ENCODE results near the gene ARGFX.
"Not testable (repeated sequence)": the region's sequence is repeated elsewhere in the genome, so short reads cannot be mapped to it uniquely, and the experiment has no call there.

The ARGFX gene

DNA sequence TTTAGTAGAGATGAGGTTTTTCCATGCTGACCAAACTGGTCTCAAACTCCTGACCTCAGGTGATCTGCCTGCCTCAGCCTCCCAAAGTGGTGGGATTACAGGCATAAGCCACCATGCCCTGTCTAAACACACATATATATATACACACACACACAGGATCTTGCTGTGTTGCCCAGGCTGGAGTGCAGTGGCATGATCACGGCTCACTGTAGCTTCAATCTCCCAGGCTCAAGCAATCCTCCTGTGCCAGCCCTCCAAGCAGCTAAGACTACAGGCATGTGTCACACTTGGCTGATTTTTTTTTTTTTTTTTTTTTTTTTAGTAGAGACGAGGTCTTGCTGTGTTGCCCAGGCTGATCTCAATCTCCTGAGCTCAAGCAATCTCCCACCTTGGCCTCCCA, 32.2 kb downstream of the ARGFX start:
- not testable (repeated sequence) for DNase-seq (ENCODE audit: low spot score)

- no peak for DNase-seq (ENCODE audit: low spot score)
These were observed 33.6 kb downstream of the ARGFX start for GRCh38 chr3:121601212-121601812.

- DNase-seq (ENCODE audit: low spot score): no peak
These were observed 37.0 kb downstream of the ARGFX start for GRCh38 chr3:121604759-121605158.

DNA sequence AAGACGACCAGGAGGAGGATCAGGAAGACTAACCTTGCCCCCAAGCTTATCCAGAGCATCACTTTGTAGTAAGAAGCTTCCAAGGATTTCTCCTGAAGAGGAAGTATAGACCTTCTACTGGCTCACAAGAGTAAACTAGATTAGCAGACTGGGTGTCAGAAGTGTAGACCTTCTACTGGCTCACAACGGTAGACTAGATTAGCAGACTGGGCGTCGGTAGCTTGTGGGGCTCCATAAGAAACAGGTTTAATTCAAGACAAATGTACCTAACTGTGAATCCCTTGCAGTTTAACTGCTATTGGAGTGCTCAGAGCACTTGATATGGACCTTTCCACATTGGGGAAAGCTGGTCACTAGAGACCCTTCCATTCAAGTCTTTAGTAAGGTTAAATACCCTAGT, 38.4 kb downstream of the ARGFX start:
- DNase-seq (ENCODE audit: low spot score): no peak

Measured in AG08396 (cell line).